PC-3 (cell line): ENCODE measurements around the gene DTL. TPM values are rescaled to one million over a fixed set of nuclear protein-coding genes. Genes with fewer than 3 reads are reported as not detected.

Source experiments
- ATAC-seq: fragments of 200-7000 bp; cut with Tn5 transposase; 2 replicates; pipeline ENCODE4 v1.9.1; 2020; ENCODE audit warnings: mild to moderate bottlenecking, moderate library complexity
- BruUV-seq: library from RNA; stranded (reverse); fragments of 400-500 nt; replicated peaks from 2 replicates; lab custom pipeline; 2021; lab: Mats Ljungman, UMichigan
- CTCF ChIA-PET: fragments of 300-600 bp; sonication (Branson Sonifier 250); formaldehyde crosslinking; loops from one replicate; lab custom pipeline; 2022; ENCODE audit warnings: antibody characterized with exemption; lab: Charles Lee
- POLR2A ChIA-PET: fragments of 300-600 bp; sonication (Branson Sonifier 250); formaldehyde crosslinking; loops from one replicate; lab custom pipeline; 2022; ENCODE audit warnings: antibody characterized with exemption; ENCODE audit not compliant: unreplicated experiment; lab: Charles Lee
- DNase-seq: peaks from one replicate; pipeline ENCODE4 v3.0.0-alpha.2; 2015
- H2AFZ ChIP-seq: fragments of 300-600 bp; sonication (generic); 2 replicates; pipeline ENCODE4 v1.6.0; 2016; ENCODE audit warnings: antibody characterized with exemption, low read length
- H3F3A ChIP-seq: fragments of 300-600 bp; sonication (generic); one replicate; pipeline ENCODE4 v1.6.0; 2017; ENCODE audit warnings: antibody characterized with exemption, low read length, control low read depth, mild to moderate bottlenecking; ENCODE audit not compliant: unreplicated experiment
- H3K27ac ChIP-seq: fragments of 300-600 bp; sonication (generic); 2 replicates; pipeline ENCODE4 v1.5.1; 2016; ENCODE audit warnings: mild to moderate bottlenecking, low read length
- H3K27me3 ChIP-seq: fragments of 300-600 bp; sonication (generic); 2 replicates; pipeline ENCODE4 v1.6.1; 2016; ENCODE audit warnings: low read length, mixed read lengths
- H3K36me3 ChIP-seq: fragments of 300-600 bp; sonication (generic); 2 replicates; pipeline ENCODE4 v1.6.1; 2016; ENCODE audit warnings: low read depth, mixed run types, low read length, mixed read lengths
- H3K4me1 ChIP-seq: fragments of 300-600 bp; sonication (generic); 2 replicates; pipeline ENCODE4 v1.5.1; 2016; ENCODE audit warnings: low read length; ENCODE audit not compliant: insufficient read depth
- H3K4me2 ChIP-seq: fragments of 300-600 bp; sonication (generic); 2 replicates; pipeline ENCODE4 v1.6.0; 2016; ENCODE audit warnings: low read length
- H3K4me3 ChIP-seq: fragments of 300-600 bp; sonication (generic); 2 replicates; pipeline ENCODE4 v1.5.1; 2016; ENCODE audit warnings: mild to moderate bottlenecking, low read length, mixed read lengths
- H3K79me2 ChIP-seq: fragments of 300-600 bp; sonication (generic); 2 replicates; pipeline ENCODE4 v1.6.1; 2017; ENCODE audit warnings: low read length, mixed read lengths
- H3K9ac ChIP-seq: fragments of 300-600 bp; sonication (generic); 2 replicates; pipeline ENCODE4 v1.6.0; 2016; ENCODE audit warnings: mild to moderate bottlenecking, low read length
- H3K9me2 ChIP-seq: fragments of 300-600 bp; sonication (generic); replicated peaks from 2 replicates; pipeline ENCODE4 v1.6.1; 2016; ENCODE audit warnings: mixed run types, low read length, mixed read lengths
- H3K9me3 ChIP-seq: fragments of 300-600 bp; sonication (generic); 2 replicates; pipeline ENCODE4 v1.6.1; 2016; ENCODE audit warnings: low read length, mixed read lengths
- H4K20me1 ChIP-seq: fragments of 300-600 bp; sonication (generic); 2 replicates; pipeline ENCODE4 v1.6.1; 2016; ENCODE audit warnings: low read length, mixed read lengths
- CTCF ChIP-seq: fragments of 300-600 bp; sonication (generic); conservative IDR thresholded peaks from 2 replicates; pipeline ENCODE4 v1.5.1; 2017; ENCODE audit warnings: antibody characterized with exemption, low read depth, mild to moderate bottlenecking, low read length
- EZH2 ChIP-seq: fragments of 300-600 bp; sonication (generic); IDR thresholded peaks from one replicate; pipeline ENCODE4 v1.6.1; 2017; ENCODE audit warnings: antibody characterized with exemption, mild to moderate bottlenecking, low read length; ENCODE audit not compliant: unreplicated experiment
- EZH2phosphoT487 ChIP-seq: fragments of 300-600 bp; sonication (generic); IDR thresholded peaks from 2 replicates; pipeline ENCODE4 v1.6.1; 2018; ENCODE audit warnings: mild to moderate bottlenecking, antibody characterized with exemption, low read length, borderline replicate concordance
- intact Hi-C: fragments of 100-400 bp; cut with micrococcal nuclease; formaldehyde crosslinking; loops from 2 replicates; pipeline ENCODE4 v1.9.0; 2023
- total RNA-seq: library from RNA; depleted of rRNA; stranded (reverse); fragments of >200 nt; gene quantifications from 2 replicates; pipeline ENCODE4 v1.2.3, GENCODE V29; 2014

DTL gene
- total RNA-seq, 1 experiment from 2014 or later: 65.0 TPM

- Histone ChIP-seq H4K20me1 (no peaks in the 10 kb centered on the region), H2AFZ (no peak overlapping the region), H3K4me2 (no peak overlapping the region), H3K27ac (no peak overlapping the region), H3K9me3 (no peaks in the 10 kb centered on the region), H3K4me3 (no peak overlapping the region), H3K4me1 (no peaks in the 10 kb centered on the region), H3K9ac (no peak overlapping the region), H3K27me3 (no peaks in the 10 kb centered on the region), H3K79me2 (no peaks in the 10 kb centered on the region), H3K9me2 (no peaks in the 10 kb centered on the region), H3K36me3 (no peaks in the 10 kb centered on the region), H3F3A (no peaks in the 10 kb centered on the region)
- no TSS peak for BruUV-seq
- no peak for DNase-seq
- TF ChIP-seq EZH2 (no peak), EZH2phosphoT487 (no peak)
- POLR2A ChIA-PET: no interaction called here
- no peak for ATAC-seq
- intact Hi-C loops: no loop called here
- CTCF ChIA-PET: no interaction called here
Measured at GRCh38 chr1:212135166-212135565, 99.6 kb downstream of the DTL start.

- Histone ChIP-seq H3K79me2 (no peaks in the 10 kb centered on the region), H2AFZ (no peak overlapping the region), H3F3A (no peaks in the 10 kb centered on the region), H3K27me3 (no peaks in the 10 kb centered on the region), H3K9me3 (no peaks in the 10 kb centered on the region), H3K4me2 (no peak overlapping the region), H3K4me3 (no peak overlapping the region), H3K9me2 (no peaks in the 10 kb centered on the region), H3K9ac (no peak overlapping the region), H3K36me3 (no peaks in the 10 kb centered on the region), H3K4me1 (peaks cover 4% of the 10 kb centered on the region; the same call in 1 of the 2 replicates), H4K20me1 (no peaks in the 10 kb centered on the region), H3K27ac (no peak overlapping the region)
- POLR2A ChIA-PET: no interaction called here
- intact Hi-C loops: no loop called here
- DNase-seq: no peak
- CTCF ChIA-PET: no interaction called here
- ATAC-seq: no peak
- TF ChIP-seq EZH2 (no peak), CTCF (no peak), EZH2phosphoT487 (no peak)
- BruUV-seq: no TSS peak
Measured at GRCh38 chr1:212137854-212138253, 102.3 kb downstream of the DTL start.

GRCh38 chr1:212138457-212138856 lies 102.9 kb downstream of the DTL start:
- CTCF ChIA-PET: no interaction called here
- DNase-seq: no peak
- TF ChIP-seq EZH2: no peak
- no peak for TF ChIP-seq EZH2phosphoT487
- no peak for TF ChIP-seq CTCF
- H3K9ac ChIP-seq: no peak overlapping the region
- intact Hi-C loops: no loop called here
- no peaks in the 10 kb centered on the region for H3K9me3 ChIP-seq
- H4K20me1 ChIP-seq: no peaks in the 10 kb centered on the region
- H3K36me3 ChIP-seq: no peaks in the 10 kb centered on the region
- ATAC-seq: no peak
- no TSS peak for BruUV-seq
- H3K4me2 ChIP-seq: no peak overlapping the region
- no peaks in the 10 kb centered on the region for H3K9me2 ChIP-seq
- H3F3A ChIP-seq: no peaks in the 10 kb centered on the region
- POLR2A ChIA-PET: no interaction called here
- no peak overlapping the region for H2AFZ ChIP-seq
- H3K27ac ChIP-seq: no peak overlapping the region
- peaks cover 4% of the 10 kb centered on the region; the same call in 1 of the 2 replicates for H3K4me1 ChIP-seq
- H3K79me2 ChIP-seq: no peaks in the 10 kb centered on the region
- H3K4me3 ChIP-seq: no peak overlapping the region
- no peaks in the 10 kb centered on the region for H3K27me3 ChIP-seq
